Measurements from ENCODE around the gene EFCAB6. TPM values are rescaled to one million over a fixed set of nuclear protein-coding genes. Genes with fewer than 3 reads are reported as not detected.

Gene EFCAB6
- total RNA-seq, 1 donor from 2014 or later = 3.6 TPM

- DNase-seq (peak; percentile 71), ATAC-seq (peak; percentile 37)
- H3K4me3 ChIP-seq = no peak overlapping the region
- H3K4me1 ChIP-seq = peaks cover 3% of the 10 kb centered on the region
- intact Hi-C loops (cut with DNase I) = loop anchor here (10.0 kb wide), 1 partner anchor 435 kb away; no protein-coding TSS in a partner anchor
- peak overlapping the region; percentile 78 for H3K27ac ChIP-seq
- no peaks in the 10 kb centered on the region for H3K27me3 ChIP-seq
- TF ChIP-seq CTCF (IDR thresholded peaks at IDR 0.05) = no peak
- no peaks in the 10 kb centered on the region for H3K36me3 ChIP-seq
- H3K9me3 ChIP-seq = no peaks in the 10 kb centered on the region
Observed at GRCh38 chr22:43829904-43830851, 18.1 kb upstream of the EFCAB6 start.

GRCh38 chr22:43828998-43829782 is 17.1 kb upstream of the EFCAB6 start:
- intact Hi-C loops (cut with DNase I) = loop anchor here (10.0 kb wide), 1 partner anchor 434 kb away; no protein-coding TSS in a partner anchor
- H3K27me3 ChIP-seq = no peaks in the 10 kb centered on the region

GRCh38 chr22:43828725-43828997 is 16.6 kb upstream of the EFCAB6 start:
- ATAC-seq = no peak
- Histone ChIP-seq H3K4me1 (peaks cover 3% of the 10 kb centered on the region), H3K27me3 (no peaks in the 10 kb centered on the region), H3K4me3 (no peak overlapping the region), H3K36me3 (no peaks in the 10 kb centered on the region), H3K9me3 (no peaks in the 10 kb centered on the region), H3K27ac (peak overlapping the region; percentile 47)
- intact Hi-C loops (cut with DNase I) = loop anchor here (10.0 kb wide), 1 partner anchor 434 kb away; no protein-coding TSS in a partner anchor
- no peak for TF ChIP-seq CTCF (IDR thresholded peaks at IDR 0.05)
- no peak for DNase-seq

More at GRCh38 chr22:43828998-43829782, 17.1 kb upstream of the EFCAB6 start:
- H3K4me1 ChIP-seq = peaks cover 3% of the 10 kb centered on the region
- H3K9me3 ChIP-seq = no peaks in the 10 kb centered on the region
- H3K27ac ChIP-seq = peak overlapping the region; percentile 78
- H3K4me3 ChIP-seq = no peak overlapping the region
- TF ChIP-seq CTCF (IDR thresholded peaks at IDR 0.05) = no peak
- ATAC-seq (peak; percentile 43), DNase-seq (peak; percentile 70)
- H3K36me3 ChIP-seq = no peaks in the 10 kb centered on the region

- TF ChIP-seq CTCF (IDR thresholded peaks at IDR 0.05) = no peak
- Histone ChIP-seq H3K27ac (peak overlapping the region; percentile 47), H3K9me3 (no peaks in the 10 kb centered on the region), H3K4me3 (no peak overlapping the region), H3K27me3 (no peaks in the 10 kb centered on the region), H3K36me3 (no peaks in the 10 kb centered on the region), H3K4me1 (peaks cover 3% of the 10 kb centered on the region)
- intact Hi-C loops (cut with DNase I) = loop anchor here (10.0 kb wide), 1 partner anchor 433 kb away; no protein-coding TSS in a partner anchor
- DNase-seq = no peak
- no peak for ATAC-seq
Observed at GRCh38 chr22:43827926-43828724, 16.0 kb upstream of the EFCAB6 start.

Data from upper lobe of right lung (tissue), 1 donor.